Muscle of arm (tissue), 12 donors: ENCODE measurements around the gene ERFE. TPM values are rescaled to one million over a fixed set of nuclear protein-coding genes. Genes with fewer than 3 reads are reported as not detected.

Experiments
- DNase-seq: peaks from one replicate; pipeline ENCODE4 v3.0.0-alpha.2; 2013
- polyA plus RNA-seq, 12 donors: library from polyadenylated mRNA; unstranded; fragments of 120-200 nt; gene quantifications; one replicate each; pipeline ENCODE4 v1.2.1, GENCODE V29; 2013; ENCODE audit not compliant: insufficient read length in 12 of 12

ERFE gene
- polyA plus RNA-seq, 12 donors: 6.6 to 34.1 (median 11.5) TPM; not detected in 1

GRCh38 chr2:238124488-238125126 lies 34.2 kb upstream of the ERFE start:
- DNase-seq: no peak

- no peak for DNase-seq
Observed at GRCh38 chr2:238125127-238125885, 33.5 kb upstream of the ERFE start.

- DNase-seq: no peak
Observed at GRCh38 chr2:238126338-238126737, 32.4 kb upstream of the ERFE start.

GRCh38 chr2:238126775-238127164 lies 32.0 kb upstream of the ERFE start:
- no peak for DNase-seq

- peak; percentile 35 for DNase-seq
Observed at GRCh38 chr2:238127165-238128060, 31.4 kb upstream of the ERFE start.

GRCh38 chr2:238128061-238128440 lies 30.7 kb upstream of the ERFE start:
- DNase-seq: no peak

- no peak for DNase-seq
Observed at GRCh38 chr2:238128534-238129001, 30.2 kb upstream of the ERFE start.

GRCh38 chr2:238129166-238130010 lies 29.4 kb upstream of the ERFE start:
- DNase-seq: no peak

- DNase-seq: no peak
Observed at GRCh38 chr2:238130111-238130695, 28.6 kb upstream of the ERFE start.

GRCh38 chr2:238130696-238131628 lies 27.8 kb upstream of the ERFE start:
- DNase-seq: no peak

- DNase-seq: no peak
Observed at GRCh38 chr2:238131761-238132462, 26.9 kb upstream of the ERFE start.

- DNase-seq: no peak
Observed at GRCh38 chr2:238132463-238133450, 26.0 kb upstream of the ERFE start.

GRCh38 chr2:238133499-238134392 lies 25.0 kb upstream of the ERFE start:
- DNase-seq: no peak

- DNase-seq: no peak
Observed at GRCh38 chr2:238134393-238134785, 24.4 kb upstream of the ERFE start.

- DNase-seq: no peak
Observed at GRCh38 chr2:238135601-238136150, 23.1 kb upstream of the ERFE start.

GRCh38 chr2:238136820-238137537 lies 21.8 kb upstream of the ERFE start:
- DNase-seq: no peak
